Fibroblast of skin of scalp (primary cell): Measurements from ENCODE around the gene UNCX.
"Not testable (repeated sequence)": the region's sequence is repeated elsewhere in the genome, so short reads cannot be mapped to it uniquely, and the experiment has no call there.

Experiments
- DNase-seq: peaks from one replicate; pipeline ENCODE4 v3.0.0-alpha.2; 2013

Gene UNCX

GRCh38 chr7:1259621-1260243, 27.1 kb downstream of the UNCX start:
- DNase-seq = no peak

- DNase-seq = no peak
Measured at GRCh38 chr7:1260244-1260635, 27.6 kb downstream of the UNCX start.

- DNase-seq = not testable (repeated sequence)
Measured at GRCh38 chr7:1261036-1261435, 28.4 kb downstream of the UNCX start.

GRCh38 chr7:1262441-1262840, 29.8 kb downstream of the UNCX start:
- no peak for DNase-seq

DNA sequence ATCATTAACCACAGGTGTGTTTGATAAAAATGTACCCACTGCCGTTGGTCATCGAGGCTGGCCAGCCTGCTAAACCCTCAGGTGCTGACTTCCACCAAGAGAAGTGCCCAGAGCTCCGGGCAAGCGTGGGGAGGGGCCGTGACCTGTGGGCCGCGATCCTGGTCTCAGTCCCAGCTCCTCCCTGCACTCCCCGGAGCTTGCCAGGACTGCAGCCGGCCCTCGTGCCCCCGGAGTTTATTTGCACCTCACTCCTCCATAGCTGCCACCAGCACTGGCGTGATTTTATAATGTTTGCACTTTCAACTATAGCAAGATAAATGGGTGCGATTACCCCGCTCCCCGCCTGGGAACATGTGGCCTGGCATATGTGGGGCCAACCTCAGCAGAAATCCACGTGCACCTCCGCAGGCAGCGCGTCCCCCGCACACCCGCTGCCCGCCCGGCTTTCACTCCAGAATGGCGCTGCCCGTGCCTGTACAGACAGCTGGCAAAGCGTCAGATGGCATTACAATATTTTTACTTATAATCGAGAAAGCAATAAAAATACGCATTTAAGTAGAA, 30.8 kb downstream of the UNCX start:
- DNase-seq = no peak

GRCh38 chr7:1264345-1265280, 31.9 kb downstream of the UNCX start:
- DNase-seq = no peak

DNA sequence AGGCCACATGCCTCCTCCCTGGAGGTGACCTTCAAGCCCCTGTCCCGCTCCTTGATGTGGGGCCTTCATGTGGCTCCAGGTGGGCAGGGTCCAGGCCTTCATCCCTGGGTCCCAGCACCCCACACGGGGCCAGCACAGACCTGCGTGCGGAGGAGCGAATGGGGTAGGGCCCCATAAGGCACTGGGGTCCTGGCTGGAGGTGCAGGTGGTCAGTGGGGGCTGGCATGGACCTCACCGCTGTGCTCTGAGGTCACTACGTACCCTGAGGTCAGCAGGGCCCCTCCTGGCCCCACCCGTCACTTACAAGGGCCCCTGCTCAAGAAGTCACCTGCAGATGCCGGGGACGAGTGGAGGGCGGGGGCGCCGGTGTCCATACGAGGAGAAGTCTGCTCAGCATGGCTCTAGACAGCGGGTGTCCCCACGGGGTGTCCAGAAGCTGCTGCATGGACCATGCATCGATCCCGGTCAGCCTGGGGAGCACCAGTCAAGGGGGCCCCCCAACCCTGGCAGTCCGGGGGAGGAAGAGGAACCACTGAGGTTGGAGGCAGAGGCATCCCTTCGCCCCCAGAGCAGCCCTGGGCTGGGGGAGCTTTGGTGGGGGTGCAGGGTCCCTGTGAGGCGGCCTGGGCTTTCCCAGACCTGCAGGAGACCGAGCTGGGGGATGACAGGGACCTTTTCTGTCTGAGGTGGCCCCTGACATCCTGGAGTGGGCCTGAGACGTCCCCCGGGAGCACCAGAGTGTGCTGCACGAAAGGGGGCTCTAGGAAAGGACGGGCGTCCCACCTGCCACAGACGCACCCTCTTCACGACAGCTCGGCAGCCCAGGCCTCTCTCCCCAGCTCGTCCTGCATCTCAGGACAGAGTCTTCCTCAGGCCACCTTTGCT, 34.6 kb downstream of the UNCX start:
- no peak for DNase-seq

DNA sequence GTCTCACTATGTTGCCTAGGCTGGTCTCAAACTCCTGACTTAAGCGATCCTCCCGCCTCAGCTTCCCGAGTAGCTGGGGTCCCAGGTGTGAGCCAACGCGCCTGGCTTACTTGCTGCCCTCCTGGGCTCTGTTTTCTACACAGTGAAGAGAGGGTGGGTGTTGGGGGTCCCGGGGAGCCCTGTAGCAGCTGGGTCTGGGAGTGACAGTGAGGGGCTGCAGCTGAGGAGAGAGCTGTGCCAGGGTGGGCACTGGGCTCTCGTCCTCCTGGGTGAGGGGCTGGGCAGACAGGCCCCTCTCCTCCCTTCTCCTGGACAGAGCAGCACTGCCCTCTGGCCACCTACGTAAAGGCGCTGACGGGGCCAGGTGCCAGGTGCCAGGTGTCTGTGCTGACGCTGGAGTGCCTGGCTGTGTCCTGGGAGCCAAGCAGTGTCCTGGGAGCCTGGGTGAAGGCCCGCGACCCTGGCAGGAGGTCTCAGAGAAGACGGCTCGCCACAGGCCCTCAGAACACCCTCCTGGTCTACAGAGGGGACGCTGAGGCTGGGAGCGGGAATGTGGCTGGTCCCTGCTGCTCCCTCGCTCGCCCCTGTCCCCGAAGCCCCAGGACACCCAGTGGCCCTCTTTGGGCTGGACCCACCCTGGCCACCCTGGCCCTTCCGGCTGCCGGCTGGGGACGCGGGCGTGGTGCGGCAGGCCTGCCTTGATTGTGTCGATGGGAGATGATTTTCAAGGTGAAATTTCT, 35.6 kb downstream of the UNCX start:
- no peak for DNase-seq

DNA sequence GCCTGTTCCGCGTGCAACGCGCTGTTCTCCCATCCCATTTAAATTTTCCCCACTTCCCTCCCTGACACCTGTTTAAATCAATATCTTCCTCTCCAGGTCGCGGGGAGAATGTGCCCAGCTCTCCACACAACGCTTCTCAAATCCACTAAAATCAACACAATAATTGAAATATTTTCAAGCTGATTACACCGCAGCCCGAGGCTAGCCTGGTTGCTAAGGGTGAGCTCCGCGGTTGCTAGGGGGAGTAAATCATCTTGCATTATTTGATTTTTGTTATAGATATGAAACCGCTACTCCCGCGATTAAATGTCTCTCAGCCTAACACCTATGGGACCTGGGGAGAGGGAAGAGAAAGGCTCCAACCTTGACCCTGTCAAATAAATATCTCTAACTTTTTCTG, 36.2 kb downstream of the UNCX start:
- no peak for DNase-seq

- DNase-seq = no peak
Measured at GRCh38 chr7:1269336-1269890, 36.7 kb downstream of the UNCX start.

DNA sequence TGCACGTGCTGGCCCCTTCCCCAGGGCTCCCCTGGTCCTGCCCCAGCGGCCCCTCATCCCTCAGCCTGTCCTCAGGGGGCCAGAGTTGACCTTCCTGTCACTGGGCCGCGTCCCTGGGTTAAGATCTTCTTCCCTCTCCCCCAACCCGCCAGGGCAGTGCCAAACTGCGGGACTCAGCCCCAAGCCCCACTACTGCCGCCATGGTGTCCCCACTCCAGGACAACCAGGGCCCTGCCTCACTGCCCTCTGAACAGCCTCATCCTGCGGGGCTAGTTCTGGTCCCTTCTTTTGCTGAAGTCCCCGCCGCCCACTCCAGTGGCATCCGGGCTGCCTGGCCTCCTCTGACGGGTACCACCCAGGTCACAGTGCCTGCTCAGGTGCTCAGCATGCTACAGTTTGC, 37.5 kb downstream of the UNCX start:
- no peak for DNase-seq

- no peak for DNase-seq
Measured at GRCh38 chr7:1271046-1271445, 38.4 kb downstream of the UNCX start.

GRCh38 chr7:1271656-1272055, 39.0 kb downstream of the UNCX start:
- no peak for DNase-seq

GRCh38 chr7:1272136-1272535, 39.5 kb downstream of the UNCX start:
- not testable (repeated sequence) for DNase-seq

DNA sequence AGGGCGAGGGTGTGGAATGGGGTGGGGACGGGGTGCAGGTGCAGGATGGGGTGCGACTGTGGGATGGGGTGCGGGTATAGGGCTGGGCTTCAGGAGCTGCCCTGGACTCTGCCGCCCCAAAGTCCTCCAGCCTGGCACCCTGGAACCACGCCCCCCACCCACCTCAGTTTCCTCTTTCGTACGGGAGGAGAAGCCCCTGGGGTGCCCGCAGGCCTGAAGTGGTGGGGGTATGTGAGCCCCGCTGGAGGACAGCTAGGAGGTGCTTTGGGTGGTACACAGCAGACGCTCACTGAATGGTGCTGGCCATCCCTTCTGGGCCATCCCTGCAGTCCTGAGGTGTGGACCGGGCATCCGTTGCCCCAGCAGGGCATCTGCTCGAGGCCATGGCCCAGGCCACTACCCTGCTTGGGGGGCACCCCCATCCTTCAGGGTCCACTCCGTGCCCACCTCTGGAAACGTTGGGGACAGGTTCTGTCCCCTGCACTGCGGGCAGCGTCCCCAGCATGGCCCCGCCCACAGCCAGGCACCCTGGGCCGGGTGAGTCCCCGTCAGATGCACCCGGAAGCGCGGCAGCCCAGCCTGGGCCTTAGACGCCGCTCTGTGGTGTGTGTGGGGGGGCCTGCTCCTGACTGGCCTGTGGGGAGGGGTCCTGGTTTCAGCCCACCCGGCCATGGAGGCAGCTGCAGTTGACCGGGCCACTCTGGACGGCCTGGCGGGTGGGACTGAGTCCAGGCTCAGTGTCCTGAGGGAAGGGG, 41.6 kb downstream of the UNCX start:
- no peak for DNase-seq

- DNase-seq = no peak
Measured at GRCh38 chr7:1274876-1275375, 42.3 kb downstream of the UNCX start.

DNA sequence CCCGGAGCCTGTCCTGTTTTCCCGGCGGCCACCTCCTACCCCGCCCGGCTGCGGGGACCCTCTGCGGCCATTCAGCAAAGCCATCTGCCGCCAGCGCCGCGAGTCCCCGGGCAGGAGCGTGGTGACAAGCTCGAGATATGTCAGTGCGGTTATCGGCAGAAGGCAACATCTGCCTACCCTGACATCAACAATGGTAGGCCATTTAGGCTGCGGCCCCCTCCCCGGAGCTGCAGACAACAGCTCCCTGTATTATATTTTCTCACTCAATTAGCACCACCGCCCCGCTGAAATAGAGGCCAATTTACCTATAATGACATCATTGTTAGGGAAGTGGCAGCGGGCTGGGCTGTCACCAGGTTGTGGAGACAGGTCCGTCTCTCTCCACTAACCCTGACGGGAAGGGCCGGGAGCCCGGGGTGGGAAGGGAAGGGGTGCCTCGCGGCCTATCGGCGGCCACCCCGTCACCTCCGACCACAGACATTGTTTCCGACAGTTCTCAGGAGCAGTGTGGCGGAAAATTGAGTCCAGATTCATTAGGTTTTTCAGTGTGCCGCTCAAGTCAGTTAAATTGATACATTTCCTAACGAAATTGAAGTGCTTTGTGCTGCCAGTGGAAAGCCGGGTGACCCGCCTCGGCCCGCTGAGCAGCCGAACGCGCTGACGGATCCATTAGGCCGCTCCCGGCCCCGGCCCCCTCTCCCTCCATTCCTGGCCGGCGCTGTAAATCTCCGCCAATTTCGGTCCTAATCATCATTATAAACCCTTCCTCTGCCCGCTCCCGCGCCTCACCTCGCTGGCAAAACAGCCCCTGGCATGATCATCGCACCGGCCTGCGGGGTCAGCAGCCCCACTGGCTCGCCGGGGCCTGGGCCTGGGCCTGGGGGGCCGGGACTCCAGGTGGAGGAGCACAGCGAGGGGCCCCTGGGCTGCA, 43.0 kb downstream of the UNCX start:
- no peak for DNase-seq

- no peak for DNase-seq
Measured at GRCh38 chr7:1276626-1277175, 44.0 kb downstream of the UNCX start.

DNA sequence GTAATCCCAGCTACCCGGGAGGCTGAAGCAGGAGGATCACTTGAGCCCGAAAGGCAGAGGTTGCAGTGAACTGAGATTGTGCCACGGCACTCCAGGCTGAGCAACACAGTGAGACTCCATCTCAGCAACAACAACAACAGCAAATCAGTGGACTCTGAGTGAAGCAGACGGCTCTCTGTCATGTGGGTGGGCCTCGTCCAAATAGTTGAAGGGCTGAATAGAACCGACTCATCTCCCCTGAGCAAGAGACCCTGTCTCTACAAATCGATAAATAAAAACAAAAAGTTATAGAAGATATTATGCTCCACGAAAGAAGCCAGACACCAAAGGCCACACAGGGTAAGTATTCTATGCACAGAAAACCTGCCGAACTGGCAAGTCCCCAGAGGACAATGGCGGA, 45.9 kb downstream of the UNCX start:
- no peak for DNase-seq
